GM20000 (cell line): ENCODE results near the gene ME3.
A peak's percentile ranks its signal among the peaks of the same experiment; 100 is the strongest.
"Not testable (repeated sequence)": the region's sequence is repeated elsewhere in the genome, so short reads cannot be mapped to it uniquely, and the experiment has no call there.

Experiments used
- DNase-seq: peaks from one replicate; pipeline ENCODE4 v3.0.0; 2012; ENCODE audit warnings: low spot score
- TF ChIP-seq, protein P1 (sequence below): IDR thresholded peaks from 2 replicates; pipeline ENCODE4 v1.5.1; 2012; ENCODE audit warnings: mild to moderate bottlenecking, control low read depth; ENCODE audit errors: extremely low read depth, missing control alignments

The ME3 gene

DNA sequence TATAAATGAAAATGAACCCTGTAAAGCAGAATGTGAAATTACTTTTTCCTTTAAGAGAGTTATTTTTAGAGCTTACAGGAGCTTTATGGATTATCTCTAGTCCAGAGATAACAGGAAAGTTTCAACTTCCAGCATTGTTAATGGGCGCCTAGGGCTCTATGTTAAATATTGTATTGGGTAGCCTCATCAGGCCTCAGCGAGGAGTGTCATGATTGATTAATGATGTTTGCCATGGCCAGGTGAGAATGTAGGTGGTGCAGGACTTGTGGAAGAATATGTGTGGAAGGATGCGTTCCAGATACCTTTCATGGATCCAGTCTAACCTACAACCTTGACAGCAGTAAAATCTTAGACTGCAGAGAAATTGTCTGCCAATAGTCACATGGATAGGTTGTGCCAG lies 50.6 kb downstream of the ME3 start:
- DNase-seq, result no peak
- TF ChIP-seq, protein P1, sequence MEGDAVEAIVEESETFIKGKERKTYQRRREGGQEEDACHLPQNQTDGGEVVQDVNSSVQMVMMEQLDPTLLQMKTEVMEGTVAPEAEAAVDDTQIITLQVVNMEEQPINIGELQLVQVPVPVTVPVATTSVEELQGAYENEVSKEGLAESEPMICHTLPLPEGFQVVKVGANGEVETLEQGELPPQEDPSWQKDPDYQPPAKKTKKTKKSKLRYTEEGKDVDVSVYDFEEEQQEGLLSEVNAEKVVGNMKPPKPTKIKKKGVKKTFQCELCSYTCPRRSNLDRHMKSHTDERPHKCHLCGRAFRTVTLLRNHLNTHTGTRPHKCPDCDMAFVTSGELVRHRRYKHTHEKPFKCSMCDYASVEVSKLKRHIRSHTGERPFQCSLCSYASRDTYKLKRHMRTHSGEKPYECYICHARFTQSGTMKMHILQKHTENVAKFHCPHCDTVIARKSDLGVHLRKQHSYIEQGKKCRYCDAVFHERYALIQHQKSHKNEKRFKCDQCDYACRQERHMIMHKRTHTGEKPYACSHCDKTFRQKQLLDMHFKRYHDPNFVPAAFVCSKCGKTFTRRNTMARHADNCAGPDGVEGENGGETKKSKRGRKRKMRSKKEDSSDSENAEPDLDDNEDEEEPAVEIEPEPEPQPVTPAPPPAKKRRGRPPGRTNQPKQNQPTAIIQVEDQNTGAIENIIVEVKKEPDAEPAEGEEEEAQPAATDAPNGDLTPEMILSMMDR, result no peak

DNA sequence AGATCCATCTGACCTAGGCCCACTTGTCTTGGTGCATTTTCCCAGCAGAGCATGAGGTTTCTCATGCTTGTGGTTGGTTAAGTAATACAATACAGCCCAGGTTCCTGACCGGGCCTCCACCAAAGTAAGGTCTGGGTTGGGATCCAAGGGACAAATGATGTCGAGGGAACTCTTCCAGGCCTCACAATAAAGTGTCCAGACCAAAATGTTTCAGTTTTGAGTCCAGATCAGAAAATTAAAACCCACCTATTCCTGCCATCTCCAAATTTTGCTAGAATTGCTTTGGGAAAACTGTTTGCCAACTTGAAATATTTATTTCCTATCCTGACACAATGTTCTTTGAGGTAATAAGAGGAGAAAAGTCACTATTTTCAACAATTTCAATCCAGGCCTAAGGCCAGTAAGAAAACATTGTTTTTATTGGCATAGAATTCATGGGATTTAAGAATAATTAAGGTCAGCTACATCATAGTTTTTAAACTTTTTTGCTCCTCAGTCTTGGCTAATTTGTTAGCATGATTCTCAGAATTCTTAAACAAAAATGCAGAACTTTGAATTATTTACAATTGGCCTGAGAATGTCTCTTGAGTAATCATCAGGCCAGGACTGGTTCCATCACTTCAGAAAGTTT lies 51.4 kb downstream of the ME3 start:
- no peak for DNase-seq
- TF ChIP-seq, protein P1, result no peak

DNA sequence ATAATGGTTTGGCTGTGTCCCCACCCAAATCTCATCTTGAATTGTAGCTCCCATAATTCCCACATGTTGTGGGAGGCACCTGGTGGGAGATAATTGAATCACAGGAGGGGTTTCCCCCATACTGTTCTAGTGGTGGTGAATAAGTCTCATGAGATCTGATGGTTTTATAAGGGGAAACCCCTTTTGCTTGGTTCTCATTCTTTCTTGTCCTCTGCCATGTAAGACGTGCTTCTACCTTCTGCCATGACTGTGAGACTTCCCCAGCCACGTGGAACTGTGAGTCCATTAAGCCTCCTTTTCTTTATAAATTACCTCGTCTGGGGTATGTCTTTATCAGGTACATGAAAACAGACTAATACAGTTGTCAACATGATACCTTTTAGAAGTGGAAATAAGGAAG lies 53.0 kb downstream of the ME3 start:
- not testable (repeated sequence) for DNase-seq

DNA sequence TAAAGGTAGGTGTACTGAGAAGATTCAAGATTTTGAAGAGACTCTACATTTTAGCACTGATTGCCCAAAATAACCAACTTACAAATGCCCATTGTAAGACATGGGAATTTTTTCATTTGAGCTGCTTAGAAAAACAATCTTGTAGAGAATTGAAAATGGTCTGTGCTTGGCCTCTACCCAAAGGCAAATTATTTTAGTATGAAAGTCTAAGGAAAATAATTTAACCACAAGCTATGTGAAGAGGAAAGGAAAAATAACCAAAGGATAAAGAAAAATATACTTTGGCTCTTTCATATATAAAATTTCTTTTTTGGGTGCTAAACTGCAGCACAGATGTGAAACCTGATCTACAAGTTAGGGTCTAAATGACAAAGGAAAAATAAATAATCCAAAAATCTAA lies 54.9 kb downstream of the ME3 start:
- DNase-seq, result no peak
- TF ChIP-seq, protein P1, result no peak

DNA sequence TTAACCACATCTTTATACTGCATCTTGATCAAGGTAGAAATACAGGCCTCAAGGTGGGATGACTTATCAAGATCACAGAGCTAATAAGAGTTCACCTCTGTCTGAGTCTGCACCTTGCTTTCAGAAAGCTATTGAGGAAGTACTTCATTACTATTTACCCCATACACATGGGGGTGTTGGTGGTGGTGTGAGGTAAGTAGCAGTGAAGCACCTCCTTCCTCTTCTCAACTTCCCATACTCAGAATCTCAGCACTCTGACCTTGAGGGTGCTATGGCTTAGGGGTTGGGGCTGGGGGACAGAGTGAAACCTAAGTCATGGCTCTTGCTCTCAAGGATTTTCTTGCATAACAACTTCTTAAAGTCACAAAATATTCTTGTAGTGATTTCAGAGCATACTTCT lies 56.9 kb downstream of the ME3 start:
- no peak for DNase-seq
- TF ChIP-seq, protein P1, result no peak

DNA sequence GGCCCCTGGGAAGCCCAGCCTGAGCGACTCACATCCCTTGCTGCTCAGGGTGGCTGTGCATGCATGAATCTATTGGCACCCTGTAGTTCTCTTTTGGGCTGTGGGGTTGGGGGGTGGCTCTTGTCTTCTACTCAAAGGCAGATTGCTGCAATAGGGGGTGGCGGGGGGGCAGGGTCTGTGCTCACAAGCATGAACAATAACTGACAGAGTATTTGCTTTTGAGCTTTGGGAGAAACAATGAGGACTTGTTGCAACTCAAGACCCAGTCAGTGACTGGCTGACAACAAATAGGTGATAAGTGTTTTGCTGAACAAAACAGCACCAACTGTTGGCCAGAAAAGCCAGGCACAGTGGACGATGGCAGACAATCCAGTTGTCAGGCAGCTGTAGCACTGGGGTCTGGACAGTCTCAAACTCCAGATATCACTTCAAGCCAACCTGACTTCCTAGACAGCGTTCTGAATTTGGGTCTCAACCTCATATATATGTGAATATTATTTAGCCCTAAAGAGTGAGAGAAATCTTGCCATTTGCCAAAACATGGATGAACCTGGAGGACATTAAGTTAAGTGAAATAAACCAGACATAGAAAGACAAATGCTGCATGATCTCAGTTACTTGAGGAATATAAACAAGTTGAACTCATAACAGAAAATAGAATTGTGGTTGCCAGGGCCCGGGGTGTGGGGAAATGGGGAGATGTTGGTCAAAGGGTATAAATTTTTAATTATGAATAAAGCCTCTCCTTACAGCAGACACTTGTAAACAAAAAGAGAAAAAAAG lies 61.7 kb downstream of the ME3 start:
- no peak for DNase-seq
- TF ChIP-seq, protein P1, result no peak

DNA sequence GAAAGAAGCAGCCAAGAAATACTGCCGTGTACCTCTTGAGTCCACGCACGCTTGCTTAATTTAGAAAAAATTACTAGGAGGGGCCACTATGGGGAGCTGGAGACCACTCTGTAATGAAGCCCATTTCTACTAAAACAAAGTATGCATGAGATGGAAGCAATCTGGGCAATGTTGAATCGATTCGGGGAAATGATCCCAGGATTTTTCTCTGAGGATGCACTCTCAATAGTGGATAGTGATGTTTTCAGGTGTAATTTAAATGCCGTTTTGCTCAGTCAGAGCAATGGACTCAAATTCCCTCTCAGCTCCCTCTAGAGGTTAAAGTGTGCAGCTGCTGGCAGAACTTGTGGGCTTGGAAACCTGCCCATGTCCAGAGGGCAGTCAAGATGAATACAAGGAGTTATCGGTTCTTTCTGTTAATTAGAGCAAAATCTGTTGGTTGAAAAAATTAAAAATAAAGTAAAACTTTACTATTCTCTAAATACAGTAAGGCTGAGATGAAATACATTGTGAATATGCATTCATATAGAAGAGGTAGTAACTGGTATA lies 64.1 kb downstream of the ME3 start:
- DNase-seq, result peak; percentile 54
- TF ChIP-seq, protein P1, result peak; percentile 93
